WTC11 (cell line): Measurements from ENCODE around the gene CCDC178.

ENCODE experiments used
- ATF3 ChIP-seq: sonication (generic); formaldehyde crosslinking; conservative IDR thresholded peaks from 2 replicates; pipeline ENCODE4 v1.8.1; 2022; ENCODE audit warnings: mild to moderate bottlenecking, missing genetic modification reagents
- CTCF ChIP-seq: fragments of 200-600 bp; IDR thresholded peaks from 2 replicates; pipeline ENCODE4 v1.8.0; 2022; ENCODE audit warnings: antibody characterized with exemption
- ERG ChIP-seq: fragments of 250-450 bp; sonication (Bioruptor Pico); IDR thresholded peaks from 2 replicates; pipeline ENCODE4 v1.8.0; 2021; ENCODE audit warnings: mild to moderate bottlenecking
- HMGA2 ChIP-seq: fragments of 250-450 bp; sonication (Bioruptor Pico); IDR thresholded peaks from 2 replicates; pipeline ENCODE4 v1.4.0; 2021; ENCODE audit warnings: mild to moderate bottlenecking, moderate library complexity
- HMGXB4 ChIP-seq: sonication (generic); formaldehyde crosslinking; IDR thresholded peaks from 2 replicates; pipeline ENCODE4 v1.8.1; 2023; ENCODE audit warnings: mild to moderate bottlenecking, moderate library complexity, missing genetic modification reagents
- NFE2L1 ChIP-seq: sonication (generic); formaldehyde crosslinking; IDR thresholded peaks from 2 replicates; pipeline ENCODE4 v1.8.1; 2023; ENCODE audit warnings: missing genetic modification reagents
- NR2C2 ChIP-seq: sonication (generic); formaldehyde crosslinking; IDR thresholded peaks from 2 replicates; pipeline ENCODE4 v1.8.0; 2022; ENCODE audit warnings: mild to moderate bottlenecking, missing genetic modification reagents
- NR3C1 ChIP-seq: sonication (generic); formaldehyde crosslinking; conservative IDR thresholded peaks from 2 replicates; pipeline ENCODE4 v1.8.1; 2023; ENCODE audit warnings: low read depth, mild to moderate bottlenecking, missing genetic modification reagents
- PRDM15 ChIP-seq: sonication (generic); formaldehyde crosslinking; IDR thresholded peaks from 2 replicates; pipeline ENCODE4 v1.8.0; 2022; ENCODE audit warnings: missing genetic modification reagents
- RELA ChIP-seq: sonication (generic); formaldehyde crosslinking; IDR thresholded peaks from 2 replicates; pipeline ENCODE4 v1.8.1; 2022; ENCODE audit warnings: missing genetic modification reagents, mild to moderate bottlenecking, borderline replicate concordance
- TF ChIP-seq, protein P1 (sequence below): sonication (generic); formaldehyde crosslinking; IDR thresholded peaks from 2 replicates; pipeline ENCODE4 v1.8.0; 2022; ENCODE audit warnings: mild to moderate bottlenecking, missing genetic modification reagents
- TF ChIP-seq, protein P2 (sequence below): sonication (generic); formaldehyde crosslinking; conservative IDR thresholded peaks from 2 replicates; pipeline ENCODE4 v1.8.1; 2023; ENCODE audit warnings: mild to moderate bottlenecking, low read depth, missing genetic modification reagents, moderate library complexity

GRCh38 chr18:33169218-33169617 is 271.3 kb downstream of the CCDC178 start:
- no peak for TF ChIP-seq PRDM15
- TF ChIP-seq CTCF: no peak
- TF ChIP-seq NFE2L1 (CRISPR knock-in tag): no peak
- TF ChIP-seq ERG (CRISPR knock-in tag): no peak
- TF ChIP-seq, protein P1, sequence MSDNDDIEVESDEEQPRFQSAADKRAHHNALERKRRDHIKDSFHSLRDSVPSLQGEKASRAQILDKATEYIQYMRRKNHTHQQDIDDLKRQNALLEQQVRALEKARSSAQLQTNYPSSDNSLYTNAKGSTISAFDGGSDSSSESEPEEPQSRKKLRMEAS (CRISPR knock-in tag): no peak
- TF ChIP-seq HMGA2 (CRISPR knock-in tag): no peak
- no peak for TF ChIP-seq ATF3 (CRISPR knock-in tag)
- TF ChIP-seq HMGXB4: no peak
- TF ChIP-seq, protein P2, sequence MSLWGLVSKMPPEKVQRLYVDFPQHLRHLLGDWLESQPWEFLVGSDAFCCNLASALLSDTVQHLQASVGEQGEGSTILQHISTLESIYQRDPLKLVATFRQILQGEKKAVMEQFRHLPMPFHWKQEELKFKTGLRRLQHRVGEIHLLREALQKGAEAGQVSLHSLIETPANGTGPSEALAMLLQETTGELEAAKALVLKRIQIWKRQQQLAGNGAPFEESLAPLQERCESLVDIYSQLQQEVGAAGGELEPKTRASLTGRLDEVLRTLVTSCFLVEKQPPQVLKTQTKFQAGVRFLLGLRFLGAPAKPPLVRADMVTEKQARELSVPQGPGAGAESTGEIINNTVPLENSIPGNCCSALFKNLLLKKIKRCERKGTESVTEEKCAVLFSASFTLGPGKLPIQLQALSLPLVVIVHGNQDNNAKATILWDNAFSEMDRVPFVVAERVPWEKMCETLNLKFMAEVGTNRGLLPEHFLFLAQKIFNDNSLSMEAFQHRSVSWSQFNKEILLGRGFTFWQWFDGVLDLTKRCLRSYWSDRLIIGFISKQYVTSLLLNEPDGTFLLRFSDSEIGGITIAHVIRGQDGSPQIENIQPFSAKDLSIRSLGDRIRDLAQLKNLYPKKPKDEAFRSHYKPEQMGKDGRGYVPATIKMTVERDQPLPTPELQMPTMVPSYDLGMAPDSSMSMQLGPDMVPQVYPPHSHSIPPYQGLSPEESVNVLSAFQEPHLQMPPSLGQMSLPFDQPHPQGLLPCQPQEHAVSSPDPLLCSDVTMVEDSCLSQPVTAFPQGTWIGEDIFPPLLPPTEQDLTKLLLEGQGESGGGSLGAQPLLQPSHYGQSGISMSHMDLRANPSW (CRISPR knock-in tag): no peak
- no peak for TF ChIP-seq RELA (CRISPR knock-in tag)
- no peak for TF ChIP-seq NR3C1 (CRISPR knock-in tag)
- TF ChIP-seq NR2C2 (CRISPR knock-in tag): no peak
